ENCODE measurements around the gene ADGRD2.

DNA sequence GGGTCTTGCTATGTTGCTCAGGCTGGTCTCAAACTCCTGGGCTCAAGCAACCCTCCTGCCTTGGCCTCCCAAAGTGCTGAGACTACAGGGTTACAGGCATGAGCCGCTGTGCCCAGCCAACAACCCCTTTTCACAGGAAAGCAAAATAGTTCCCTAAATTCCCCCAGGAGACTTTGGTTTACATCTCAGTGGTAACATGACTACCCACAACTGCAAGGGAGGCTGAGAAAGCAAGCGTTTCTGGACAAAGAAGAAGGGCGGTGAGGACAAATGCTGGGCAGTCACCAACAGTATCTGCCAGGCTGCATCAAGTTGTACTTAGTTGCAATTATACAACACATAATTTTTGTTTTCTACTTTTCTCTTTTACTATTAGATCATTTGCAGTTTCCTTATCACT is 7.4 kb upstream of the ADGRD2 start:
- TF ChIP-seq ZNF644 (CRISPR knock-in tag; IDR thresholded peaks at IDR 0.05; ENCODE audit: low read depth) = no peak
- TF ChIP-seq, protein P1, sequence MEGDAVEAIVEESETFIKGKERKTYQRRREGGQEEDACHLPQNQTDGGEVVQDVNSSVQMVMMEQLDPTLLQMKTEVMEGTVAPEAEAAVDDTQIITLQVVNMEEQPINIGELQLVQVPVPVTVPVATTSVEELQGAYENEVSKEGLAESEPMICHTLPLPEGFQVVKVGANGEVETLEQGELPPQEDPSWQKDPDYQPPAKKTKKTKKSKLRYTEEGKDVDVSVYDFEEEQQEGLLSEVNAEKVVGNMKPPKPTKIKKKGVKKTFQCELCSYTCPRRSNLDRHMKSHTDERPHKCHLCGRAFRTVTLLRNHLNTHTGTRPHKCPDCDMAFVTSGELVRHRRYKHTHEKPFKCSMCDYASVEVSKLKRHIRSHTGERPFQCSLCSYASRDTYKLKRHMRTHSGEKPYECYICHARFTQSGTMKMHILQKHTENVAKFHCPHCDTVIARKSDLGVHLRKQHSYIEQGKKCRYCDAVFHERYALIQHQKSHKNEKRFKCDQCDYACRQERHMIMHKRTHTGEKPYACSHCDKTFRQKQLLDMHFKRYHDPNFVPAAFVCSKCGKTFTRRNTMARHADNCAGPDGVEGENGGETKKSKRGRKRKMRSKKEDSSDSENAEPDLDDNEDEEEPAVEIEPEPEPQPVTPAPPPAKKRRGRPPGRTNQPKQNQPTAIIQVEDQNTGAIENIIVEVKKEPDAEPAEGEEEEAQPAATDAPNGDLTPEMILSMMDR (CRISPR knock-in tag; IDR thresholded peaks at IDR 0.05) = no peak
- no peak for TF ChIP-seq ZFAT (CRISPR knock-in tag; conservative IDR thresholded peaks at IDR 0.05)
- TF ChIP-seq, protein P2, sequence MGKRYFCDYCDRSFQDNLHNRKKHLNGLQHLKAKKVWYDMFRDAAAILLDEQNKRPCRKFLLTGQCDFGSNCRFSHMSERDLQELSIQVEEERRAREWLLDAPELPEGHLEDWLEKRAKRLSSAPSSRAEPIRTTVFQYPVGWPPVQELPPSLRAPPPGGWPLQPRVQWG (CRISPR knock-in tag; IDR thresholded peaks at IDR 0.05; ENCODE audit: borderline replicate concordance, low read depth) = no peak
- TF ChIP-seq CHD2 (IDR thresholded peaks at IDR 0.05; ENCODE audit: low read depth, low read length) = no peak
- TF ChIP-seq, protein P3, sequence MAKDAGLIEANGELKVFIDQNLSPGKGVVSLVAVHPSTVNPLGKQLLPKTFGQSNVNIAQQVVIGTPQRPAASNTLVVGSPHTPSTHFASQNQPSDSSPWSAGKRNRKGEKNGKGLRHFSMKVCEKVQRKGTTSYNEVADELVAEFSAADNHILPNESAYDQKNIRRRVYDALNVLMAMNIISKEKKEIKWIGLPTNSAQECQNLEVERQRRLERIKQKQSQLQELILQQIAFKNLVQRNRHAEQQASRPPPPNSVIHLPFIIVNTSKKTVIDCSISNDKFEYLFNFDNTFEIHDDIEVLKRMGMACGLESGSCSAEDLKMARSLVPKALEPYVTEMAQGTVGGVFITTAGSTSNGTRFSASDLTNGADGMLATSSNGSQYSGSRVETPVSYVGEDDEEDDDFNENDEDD (CRISPR knock-in tag; IDR thresholded peaks at IDR 0.05; ENCODE audit: borderline replicate concordance) = no peak
- no peak for TF ChIP-seq MZF1 (CRISPR knock-in tag; IDR thresholded peaks at IDR 0.05; ENCODE audit: borderline replicate concordance)

Data from HepG2 (cell line).